ENCODE measurements around the gene STIMATE. TPM values are rescaled to one million over a fixed set of nuclear protein-coding genes. Genes with fewer than 3 reads are reported as not detected.
A peak's percentile ranks its signal among the peaks of the same experiment; 100 is the strongest.

STIMATE gene
- total RNA-seq, 1 experiment from 2014 or later, result 6.3 TPM

DNA sequence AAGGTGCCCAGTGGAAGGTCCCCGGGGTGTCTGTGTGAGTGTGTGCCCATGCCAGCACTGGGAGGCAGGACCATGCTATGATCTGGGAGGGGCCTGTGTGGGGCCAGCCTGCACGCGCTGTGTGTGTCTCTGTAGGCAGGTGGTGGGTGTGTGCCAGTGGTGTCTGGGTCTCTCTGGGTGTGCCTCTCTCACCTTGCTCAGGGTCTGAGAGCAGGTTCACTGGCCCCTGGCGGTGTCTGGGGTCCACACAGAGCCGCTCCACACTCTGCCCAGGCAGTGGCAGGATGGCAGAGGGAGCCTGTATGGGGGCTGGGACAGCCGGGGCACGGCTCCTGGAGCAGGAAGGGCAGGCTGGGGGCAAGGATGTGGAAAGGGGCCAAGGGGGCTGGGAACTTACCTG lies 79.5 kb downstream of the STIMATE start:
- DNase-seq (ENCODE audit: low read depth), result no peak

DNA sequence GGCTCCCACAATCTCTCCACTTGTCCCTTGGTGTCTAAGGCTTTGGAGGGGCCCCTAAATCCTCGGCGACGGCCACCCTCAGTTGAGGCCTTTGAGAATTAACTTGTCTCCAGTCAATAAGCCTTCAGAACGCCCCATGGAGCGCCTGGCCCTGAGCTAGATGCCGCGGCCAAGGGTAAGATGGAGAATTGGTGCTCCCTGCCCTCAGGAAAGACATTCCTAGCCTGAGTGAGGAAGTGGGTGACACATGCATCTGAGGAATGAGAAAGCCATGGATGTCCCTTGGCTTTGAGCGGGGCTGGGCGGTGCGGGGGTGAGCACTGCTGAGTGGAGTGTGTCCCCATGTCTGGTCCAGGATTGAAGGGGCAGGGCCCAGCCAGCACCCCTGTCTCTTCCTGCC lies 80.1 kb downstream of the STIMATE start:
- no peak for DNase-seq (ENCODE audit: low read depth)

DNA sequence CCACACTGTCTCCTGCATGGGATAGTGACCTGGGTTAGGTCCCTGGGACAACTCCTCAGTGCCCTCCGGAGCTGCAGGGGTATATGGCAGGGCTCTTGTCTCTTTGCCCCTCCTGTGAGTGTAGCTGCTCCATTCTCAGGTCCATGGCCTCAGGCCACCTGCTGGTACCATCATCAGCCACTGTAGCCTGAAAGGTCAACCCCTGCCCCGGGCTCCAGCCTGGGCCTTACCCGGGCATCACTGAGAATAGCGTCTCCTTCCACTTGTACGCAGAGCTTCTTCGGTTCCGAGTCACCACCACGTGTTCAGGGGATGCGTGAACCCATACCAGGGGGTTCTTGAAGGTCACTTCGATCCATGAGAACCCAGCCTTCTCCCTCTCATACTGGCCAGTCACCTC lies 80.7 kb downstream of the STIMATE start:
- no peak for DNase-seq (ENCODE audit: low read depth)

DNA sequence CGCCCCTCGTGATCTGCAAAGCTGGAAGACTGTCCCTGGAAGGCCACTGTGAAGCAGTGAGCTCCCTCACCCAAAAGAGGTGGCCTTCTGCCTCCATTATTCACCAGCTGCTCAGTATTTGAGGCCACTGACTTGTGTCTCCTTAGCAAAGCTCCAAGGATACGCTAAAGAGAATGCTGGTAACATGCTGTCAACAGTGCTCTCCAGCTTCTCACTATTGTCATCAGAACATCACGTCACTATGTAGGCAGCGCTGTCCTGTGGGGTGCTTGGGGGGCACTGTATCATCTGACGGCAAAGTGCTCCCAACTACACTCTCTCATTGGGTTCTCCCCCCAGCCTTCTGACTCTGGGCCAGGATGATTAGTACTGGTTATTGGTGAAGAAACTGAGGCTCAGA lies 81.1 kb downstream of the STIMATE start:
- DNase-seq (ENCODE audit: low read depth), result no peak

DNA sequence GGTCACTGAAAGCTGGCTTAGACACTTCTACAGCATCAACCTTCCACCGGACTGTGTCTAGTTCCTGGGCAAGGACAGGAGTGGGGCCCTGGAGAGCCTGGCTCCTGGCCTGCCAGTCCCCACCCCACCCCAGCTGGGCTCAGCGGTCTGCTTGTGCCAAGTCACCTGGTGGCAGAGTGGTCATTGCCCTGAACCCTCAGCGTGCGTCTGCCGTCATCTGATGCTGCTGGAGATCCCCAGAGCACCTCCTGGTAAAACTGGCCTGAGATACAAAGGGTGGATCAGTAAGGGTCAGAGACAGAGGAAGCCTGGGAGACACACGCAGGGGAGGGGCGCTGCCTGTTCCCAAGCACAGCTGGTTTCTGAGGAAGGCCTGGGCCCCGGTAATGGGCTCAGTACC lies 83.5 kb downstream of the STIMATE start:
- no peak for DNase-seq (ENCODE audit: low read depth)

DNA sequence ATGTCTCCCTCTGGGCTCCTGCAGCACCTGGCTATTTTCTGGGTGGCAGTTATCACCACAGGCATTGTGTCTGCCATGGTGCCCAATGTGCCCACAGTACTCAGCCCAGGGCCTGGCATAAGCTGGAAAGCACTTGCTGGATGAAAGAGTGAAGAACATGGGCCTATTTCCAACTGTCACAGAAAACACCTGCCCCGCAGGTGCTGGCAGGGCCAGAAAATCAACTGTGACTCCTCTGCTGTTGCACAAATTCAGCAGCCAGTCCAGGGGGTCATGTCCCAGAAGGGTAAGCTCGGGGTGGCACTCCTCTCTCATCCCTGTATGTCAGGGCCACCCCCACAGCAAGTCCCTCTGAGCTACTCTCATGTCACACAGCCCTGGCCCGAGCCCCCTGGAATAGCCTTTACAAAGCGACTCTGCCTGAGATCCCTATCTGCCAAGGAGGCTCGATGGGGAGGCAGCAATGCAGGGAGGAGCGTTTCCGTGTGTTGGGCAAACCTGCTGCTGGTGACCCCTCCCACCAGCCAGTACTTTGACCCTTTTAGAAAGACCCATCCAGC lies 85.8 kb downstream of the STIMATE start:
- DNase-seq (ENCODE audit: low read depth), result no peak

DNA sequence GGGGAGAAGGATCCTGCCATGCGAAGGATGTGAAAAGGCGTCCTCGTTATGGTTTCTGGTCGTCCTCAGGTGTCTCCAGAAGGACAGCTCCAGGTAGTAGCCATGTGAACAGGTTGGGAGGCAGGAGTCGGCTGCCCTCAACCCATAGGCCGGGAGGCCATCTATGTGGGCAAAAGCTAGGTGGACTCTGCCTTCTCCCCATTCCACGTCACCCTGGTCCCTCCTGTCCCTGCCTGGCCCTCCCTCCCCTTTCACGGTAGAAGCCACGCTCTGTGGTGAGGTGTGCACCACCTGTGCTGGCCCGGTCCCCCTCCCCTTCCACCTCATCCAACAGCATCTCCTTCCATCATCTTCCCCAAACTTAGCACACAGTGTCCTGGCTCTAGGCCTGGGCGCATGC lies 86.4 kb downstream of the STIMATE start:
- no peak for DNase-seq (ENCODE audit: low read depth)

DNA sequence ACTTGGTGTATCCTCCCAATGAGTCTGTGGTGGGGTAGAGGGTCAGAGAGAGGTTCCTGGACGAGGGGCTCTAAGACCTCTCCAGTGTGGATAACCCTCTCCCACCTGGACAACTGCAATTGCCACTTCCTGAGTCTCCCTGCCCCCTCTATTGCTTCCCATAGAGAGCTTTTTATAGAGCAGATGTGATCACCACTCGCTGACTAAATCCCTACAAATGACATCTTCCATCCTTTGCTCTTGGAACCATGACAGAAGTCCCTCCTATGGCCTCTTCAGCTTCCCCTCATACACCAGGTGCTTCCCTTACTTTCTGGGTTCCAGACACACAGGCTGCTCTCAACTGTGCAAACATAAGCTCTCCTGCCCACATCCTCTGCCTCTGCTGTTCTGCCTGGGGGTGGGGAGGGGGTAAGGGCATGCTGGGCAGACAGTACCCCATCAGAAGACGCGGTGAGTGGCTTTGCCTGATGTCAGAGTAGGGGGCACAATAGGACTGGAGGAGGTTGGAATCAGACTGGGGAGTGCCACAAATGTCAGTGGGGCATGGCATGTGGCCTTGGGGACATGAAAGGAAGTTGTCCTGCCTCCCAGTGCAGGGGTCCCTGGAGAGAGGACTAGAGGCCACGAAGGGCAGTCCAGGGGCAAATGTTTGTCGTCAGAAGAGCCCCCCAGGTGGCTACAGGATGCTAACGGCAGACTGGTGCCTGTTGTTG lies 87.5 kb downstream of the STIMATE start:
- no peak for DNase-seq (ENCODE audit: low read depth)

DNA sequence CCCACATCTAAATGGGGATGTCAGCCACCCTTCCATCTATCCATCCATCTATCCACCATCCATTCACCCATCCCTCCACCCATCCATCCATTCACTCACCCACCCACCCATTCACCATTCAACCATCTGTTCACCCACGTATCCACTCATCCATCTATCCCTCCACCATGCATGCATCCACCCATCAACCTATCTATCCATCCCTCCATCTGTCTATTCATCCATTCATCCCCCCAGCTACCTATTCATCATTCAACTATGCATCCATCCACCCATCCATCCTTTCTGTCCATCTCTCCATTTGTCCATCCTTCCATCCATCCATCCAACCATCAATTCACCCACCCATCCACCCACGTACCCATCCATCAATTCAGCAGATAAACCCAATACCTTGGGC lies 88.2 kb downstream of the STIMATE start:
- no peak for DNase-seq (ENCODE audit: low read depth)

DNA sequence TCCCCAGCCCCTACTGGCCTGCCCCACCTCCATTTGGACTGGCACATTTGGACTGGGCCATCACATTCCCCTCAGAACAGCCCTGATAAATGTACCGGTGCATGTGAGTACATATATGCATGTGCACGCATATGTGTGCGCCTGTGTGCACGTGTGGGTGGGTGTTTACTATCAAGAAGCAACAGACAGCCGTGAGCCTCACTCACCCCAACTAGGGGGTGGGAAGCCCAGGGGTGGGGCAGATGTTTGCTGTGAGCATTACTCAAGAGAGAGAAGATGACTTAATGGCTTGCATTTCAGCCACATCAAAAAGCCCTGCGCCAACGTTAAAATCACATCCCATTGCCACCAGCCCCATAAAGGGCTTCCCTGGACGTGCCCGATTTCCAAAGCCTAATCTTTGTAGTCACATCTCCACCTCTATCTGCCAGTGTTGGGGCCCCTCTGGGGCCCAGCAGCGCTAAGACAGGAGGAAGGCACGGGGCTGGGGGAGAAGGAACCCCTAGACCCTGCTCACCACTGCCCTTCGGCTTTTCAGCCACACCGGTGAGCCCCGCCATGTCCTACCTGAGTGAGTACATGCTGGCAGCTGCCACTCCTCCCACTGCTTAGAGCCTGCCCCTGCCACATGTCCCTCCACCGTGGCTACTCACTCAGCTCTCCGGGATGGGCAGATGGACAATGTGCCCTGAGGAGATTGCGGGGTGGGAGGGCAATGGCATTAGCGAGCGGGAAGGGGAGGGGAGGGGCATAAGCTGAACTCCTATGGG lies 91.9 kb downstream of the STIMATE start:
- no peak for DNase-seq (ENCODE audit: low read depth)

DNA sequence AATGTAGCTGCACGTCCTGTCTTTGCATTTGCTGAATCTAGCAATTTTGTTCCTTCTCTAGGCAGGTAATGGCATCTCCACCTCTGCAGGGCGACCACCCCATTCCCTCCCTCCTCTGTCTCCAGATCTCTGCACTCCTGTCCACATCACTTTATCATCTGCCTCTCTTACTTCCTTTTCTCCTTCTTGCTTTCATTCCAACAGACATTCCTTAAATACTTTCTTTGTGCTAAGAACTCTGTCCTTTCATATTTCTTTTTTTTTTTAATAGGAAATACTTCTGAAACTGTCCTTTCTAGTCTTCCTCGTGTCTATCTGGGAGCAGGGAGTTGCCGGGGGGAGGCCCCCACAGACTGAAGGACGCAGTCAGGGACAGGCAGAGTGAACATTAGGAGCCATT lies 95.5 kb downstream of the STIMATE start:
- DNase-seq (ENCODE audit: low read depth), result no peak

DNA sequence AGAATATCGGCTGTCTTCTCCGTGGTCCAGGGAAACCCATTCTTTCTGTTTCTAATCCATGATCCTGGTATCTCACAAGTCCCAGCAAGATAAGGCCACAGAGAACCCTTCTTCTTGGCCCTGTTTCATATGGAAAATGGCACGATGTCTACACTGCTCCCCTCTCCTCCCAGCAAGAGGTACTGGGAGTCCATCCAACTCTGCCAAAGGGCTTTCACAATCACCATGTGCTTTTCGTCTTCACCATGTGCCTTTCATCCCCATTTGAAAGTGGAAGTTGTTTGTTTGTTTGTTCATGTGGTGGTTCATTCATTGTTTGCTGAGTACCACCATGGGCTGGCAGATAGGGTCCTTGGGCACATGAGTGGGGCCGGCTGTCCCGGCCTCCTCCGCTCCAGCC lies 97.3 kb downstream of the STIMATE start:
- DNase-seq (ENCODE audit: low read depth), result no peak

DNA sequence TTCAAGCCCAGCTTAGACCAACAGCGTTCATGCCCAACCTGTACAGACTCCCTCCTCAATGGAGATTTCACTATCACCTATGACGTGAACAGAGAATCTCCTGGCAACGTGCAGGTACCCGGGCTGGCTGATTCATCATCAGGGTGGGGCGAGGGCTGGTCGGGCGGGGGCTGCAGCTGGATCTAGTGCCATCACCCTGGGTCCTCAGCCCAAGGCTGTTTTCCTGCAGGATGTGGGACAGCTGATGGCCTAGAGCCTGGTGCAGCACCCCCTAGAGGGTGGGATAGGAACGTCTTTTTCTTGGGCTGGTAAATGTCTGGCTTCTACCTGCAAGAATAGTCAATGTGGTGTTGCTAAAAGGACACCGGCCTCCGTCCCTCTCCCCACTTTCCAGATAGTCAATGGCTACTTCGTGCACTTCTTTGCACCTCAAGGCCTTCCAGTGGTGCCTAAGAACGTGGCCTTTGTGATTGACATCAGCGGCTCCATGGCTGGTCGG lies 98.3 kb downstream of the STIMATE start:
- DNase-seq (ENCODE audit: low read depth), result peak; percentile 27

DNA sequence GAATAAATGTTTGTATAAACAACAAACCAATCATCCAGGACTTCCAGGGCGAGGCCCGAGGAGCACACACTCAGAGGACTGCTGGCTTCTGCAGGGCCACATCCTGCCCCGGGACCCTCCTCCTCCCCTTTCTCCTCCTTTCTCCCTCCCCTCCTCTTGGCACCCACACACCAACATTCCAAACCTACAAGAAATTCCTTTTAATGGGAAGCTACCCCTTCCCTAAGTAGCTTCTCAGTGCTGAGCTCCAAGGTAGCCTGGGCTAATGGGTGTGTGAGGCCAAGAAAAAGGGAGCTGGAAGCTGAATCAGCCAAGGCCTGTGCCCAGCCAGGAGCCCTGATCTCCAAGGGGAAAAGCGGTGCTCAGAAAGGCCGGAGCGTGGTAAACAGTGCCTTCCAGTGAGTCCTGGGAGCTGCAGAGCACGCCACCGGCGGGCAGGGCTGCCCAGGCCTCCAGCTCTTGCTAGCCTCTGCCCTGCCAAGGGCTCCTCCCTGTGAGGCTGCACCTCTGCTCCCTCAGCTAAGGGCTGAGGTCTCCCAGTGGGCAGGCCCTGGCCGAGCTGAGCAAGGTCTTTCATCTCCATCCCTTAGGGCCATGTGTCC lies 98.9 kb downstream of the STIMATE start:
- DNase-seq (ENCODE audit: low read depth), result no peak

DNA sequence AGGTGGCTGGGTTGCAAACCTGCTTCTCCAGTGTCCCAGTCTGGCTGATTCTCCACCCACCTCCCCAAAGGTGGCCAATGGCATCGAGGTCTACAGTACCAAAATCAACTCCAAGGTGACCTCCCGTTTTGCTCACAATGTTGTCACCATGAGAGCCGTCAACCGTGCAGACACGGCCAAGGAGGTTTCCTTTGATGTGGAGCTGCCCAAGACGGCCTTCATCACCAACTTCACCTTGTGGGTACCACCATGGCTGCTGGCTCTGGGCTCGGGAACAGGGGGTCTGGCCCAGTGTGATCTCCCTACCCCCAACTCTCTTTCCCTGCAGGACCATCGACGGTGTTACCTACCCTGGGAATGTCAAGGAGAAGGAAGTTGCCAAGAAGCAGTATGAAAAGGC lies 100.9 kb downstream of the STIMATE start:
- DNase-seq (ENCODE audit: low read depth), result no peak

DNA sequence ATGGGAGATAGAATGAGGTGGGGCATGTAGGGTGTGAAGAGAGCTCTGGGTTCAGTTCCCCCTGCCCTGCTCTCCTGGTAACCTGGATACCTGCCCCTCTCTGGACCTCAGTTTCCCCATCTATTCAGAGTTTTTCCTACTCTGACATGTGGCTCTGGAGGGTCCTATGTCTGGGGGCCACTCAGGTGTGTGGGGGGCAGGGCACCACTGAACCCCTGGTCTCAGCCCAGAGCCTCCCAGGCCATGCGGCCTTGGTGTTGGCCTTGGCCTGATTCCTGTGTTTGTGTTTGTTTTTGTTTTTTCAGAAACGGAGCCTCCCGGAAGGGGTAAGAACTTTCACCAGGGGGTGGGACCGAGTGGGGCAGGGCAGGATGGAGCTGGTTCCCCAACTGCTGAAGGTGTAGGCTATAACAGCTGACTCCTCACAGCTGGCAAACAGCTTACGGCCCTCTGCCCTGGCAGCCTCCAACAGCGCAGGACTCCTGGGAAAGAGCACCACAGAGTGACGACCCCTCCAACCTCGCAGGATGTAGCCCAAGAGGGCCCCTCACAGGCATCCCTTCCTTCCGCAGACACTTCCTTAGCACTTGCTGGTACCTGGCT lies 101.9 kb downstream of the STIMATE start:
- no peak for DNase-seq (ENCODE audit: low read depth)

DNA sequence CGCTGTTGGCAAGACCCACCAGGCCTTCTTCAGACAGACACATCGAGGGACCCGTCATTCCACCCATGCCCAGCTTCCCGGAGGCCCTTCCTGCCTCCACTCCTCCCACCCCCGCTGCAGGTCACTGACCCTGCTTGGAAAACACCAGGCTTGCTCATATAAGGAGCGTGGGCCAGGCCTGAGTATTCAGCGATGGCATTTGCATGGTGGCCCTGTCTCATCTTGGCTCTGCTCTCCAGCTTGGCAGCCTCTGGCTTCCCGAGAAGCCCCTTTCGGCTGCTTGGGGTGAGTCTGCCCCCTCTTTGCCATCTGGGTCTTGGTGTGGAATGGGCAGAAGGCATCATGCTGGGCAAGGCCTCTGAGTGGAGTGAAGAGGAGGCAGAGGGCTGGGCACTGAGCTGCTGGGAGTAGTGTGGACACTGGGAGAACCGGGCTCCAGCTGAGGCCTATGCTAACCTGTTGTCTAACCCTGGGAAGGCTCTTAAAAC lies 102.7 kb downstream of the STIMATE start, which contains the start of gene ITIH3:
TSS of gene ITIH3 (plus strand) at position 185 of the 488 bp plus-strand sequence. CDS start at position 193, 8 bp downstream.
- no peak for DNase-seq (ENCODE audit: low read depth)

DNA sequence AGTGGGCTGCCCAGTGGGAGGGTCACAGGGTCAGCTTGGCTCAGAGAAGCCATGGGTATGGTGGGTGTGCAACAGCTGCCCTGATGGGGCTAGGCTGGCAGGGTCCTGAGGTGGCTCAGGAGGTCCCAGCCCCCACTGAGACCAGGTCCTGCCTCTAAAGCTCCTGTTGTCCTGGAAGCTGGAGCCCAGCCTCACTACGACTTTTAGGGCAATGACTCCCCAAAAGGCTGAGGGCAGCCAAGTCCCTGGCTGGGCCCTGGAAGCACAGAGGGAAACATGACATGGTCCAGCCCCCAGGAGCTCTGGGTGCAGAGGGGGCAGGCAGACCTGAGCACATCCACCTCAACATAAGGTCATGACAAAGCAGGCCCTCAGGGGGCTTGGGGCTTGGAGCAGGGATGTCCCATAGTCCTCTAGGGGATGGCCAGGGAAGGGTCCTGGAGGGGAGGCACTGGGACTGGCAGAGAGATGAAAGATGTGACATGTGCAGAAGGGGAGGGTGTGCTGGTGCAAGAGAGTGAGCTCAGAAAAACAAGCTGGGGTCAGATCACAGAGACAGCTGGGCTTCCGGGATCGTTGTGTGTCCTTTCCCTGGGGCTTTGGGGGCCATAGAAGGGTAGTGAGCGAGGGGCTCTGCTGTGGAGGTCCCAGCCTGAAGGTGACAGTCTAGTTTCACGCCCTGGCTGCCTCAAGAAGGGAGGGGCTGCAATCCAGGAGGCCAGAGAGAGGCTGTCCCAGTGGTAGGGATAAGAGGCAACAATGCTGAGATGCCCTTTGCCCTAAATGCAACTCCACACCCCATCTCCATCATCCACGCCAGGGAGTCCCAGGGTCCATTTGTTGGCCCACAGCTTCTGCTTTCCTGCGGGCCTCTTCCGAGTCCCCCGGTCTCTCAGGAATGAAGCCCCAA lies 103.4 kb downstream of the STIMATE start:
- DNase-seq (ENCODE audit: low read depth), result no peak

DNA sequence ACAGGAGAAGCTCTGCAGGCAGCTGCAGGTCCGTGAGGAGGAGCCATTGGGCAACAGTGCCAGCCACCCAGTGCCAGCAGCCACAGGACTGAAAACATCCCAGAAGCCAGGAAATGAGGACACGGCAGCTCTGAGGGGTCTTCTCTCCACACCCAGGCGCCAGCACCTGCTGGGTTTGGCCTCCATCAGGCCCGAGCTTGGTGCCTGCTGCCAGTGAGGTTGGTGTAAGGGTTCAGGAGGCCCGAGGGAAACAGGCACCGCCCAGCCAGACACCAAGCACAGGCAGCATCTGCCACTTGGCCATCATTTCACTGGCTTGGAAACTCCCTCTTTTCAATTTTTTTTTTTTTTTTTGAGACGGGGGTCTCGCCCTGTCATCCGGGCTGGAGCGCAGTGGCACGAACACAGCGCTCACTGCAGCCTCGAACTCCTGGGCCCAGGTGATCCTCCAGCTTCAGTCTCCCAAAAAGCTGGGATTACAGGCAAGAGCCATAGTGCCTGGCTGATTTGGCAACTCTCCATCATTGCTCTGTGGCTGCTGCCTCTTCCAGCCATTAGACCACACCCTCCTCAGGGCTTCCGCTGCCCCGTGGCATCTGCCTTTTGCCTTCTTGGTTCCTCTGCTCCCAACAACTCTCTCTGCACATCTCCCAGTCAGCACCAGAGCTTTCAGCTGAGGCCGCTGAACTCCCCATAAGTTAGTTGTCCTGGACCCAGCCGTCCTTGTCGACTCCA lies 104.2 kb downstream of the STIMATE start:
- peak; percentile 37 for DNase-seq (ENCODE audit: low read depth)

DNA sequence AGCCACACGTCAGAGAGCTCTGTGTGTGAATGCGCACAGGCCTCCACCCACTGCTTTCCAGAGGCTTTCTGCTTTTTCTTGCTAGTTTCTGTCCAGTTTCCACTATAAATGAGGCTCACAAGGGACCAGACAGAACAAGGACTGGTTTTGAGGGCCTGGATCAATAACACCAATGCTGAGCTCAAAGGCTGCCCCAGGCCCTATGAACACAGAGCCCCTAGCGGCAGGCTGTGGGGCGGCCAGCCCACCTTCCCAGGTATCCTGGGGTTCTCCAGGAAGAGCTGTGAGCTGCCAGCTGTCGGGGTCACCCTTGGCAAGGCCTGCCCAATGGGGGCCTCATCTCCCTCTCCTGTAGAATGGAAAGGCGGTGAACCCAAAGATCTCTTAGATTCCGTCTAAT lies 104.9 kb downstream of the STIMATE start:
- no peak for DNase-seq (ENCODE audit: low read depth)

Data from Daoy (cell line).